ENCODE results near the gene PDZD2.

PDZD2 gene

DNA sequence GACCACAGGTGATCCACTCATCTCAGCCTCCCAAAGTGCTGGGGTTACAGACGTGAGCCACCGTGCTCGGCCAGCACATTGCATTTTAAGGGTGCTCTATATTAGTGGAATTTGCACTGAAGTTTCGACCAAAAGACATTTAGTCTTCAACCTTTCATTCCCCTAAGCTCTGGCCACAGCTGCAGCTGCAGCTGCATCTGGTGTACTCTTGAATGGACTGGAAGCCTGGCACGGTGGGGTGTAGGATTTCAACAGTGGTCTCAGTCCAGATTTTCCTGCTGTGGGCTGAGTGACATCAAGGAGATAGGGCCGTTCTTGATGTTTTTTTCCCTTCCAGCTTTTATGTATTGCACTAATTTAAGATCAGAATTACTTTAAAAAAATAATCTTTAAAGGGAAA, 255.2 kb downstream of the PDZD2 start:
- no peak for DNase-seq (ENCODE audit: low spot score)
- no peak overlapping the region for H3K4me3 ChIP-seq
- no peak overlapping the region for H3K27ac ChIP-seq
- TF ChIP-seq, protein P1, sequence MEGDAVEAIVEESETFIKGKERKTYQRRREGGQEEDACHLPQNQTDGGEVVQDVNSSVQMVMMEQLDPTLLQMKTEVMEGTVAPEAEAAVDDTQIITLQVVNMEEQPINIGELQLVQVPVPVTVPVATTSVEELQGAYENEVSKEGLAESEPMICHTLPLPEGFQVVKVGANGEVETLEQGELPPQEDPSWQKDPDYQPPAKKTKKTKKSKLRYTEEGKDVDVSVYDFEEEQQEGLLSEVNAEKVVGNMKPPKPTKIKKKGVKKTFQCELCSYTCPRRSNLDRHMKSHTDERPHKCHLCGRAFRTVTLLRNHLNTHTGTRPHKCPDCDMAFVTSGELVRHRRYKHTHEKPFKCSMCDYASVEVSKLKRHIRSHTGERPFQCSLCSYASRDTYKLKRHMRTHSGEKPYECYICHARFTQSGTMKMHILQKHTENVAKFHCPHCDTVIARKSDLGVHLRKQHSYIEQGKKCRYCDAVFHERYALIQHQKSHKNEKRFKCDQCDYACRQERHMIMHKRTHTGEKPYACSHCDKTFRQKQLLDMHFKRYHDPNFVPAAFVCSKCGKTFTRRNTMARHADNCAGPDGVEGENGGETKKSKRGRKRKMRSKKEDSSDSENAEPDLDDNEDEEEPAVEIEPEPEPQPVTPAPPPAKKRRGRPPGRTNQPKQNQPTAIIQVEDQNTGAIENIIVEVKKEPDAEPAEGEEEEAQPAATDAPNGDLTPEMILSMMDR (IDR thresholded peaks at IDR 0.05) = no peak

DNA sequence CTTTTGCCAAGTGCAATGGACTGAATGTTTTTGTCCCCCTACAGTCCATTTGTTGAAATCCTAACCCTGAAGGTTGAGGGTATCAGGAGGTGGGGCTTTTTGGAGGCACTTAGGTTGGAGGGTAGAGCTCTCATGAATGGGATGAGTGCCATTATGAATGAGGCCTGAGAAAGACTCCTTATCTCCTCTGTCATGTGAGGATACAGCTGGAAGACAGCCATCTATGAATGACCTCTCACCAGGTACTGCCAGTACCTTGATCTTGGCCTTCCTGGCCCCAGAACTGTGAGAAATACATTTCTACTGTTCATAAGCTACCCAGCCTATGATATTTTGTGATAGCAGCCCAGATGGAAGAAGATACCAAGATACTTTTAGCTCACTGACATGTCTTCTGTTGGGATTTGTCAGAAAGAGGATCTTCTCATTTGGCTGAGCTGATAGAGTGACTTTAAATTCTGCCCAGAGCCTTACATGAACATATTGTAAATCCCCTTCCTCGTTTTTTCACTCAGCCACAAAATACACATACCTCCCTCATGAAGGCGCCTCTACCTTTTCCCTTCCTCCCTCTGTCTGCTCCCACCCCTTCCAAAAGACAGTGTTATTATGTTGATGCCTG, 256.4 kb downstream of the PDZD2 start:
- Histone ChIP-seq H3K4me3 (no peak overlapping the region), H3K27ac (no peak overlapping the region)
- no peak for DNase-seq (ENCODE audit: low spot score)
- TF ChIP-seq, protein P1 (IDR thresholded peaks at IDR 0.05) = no peak

DNA sequence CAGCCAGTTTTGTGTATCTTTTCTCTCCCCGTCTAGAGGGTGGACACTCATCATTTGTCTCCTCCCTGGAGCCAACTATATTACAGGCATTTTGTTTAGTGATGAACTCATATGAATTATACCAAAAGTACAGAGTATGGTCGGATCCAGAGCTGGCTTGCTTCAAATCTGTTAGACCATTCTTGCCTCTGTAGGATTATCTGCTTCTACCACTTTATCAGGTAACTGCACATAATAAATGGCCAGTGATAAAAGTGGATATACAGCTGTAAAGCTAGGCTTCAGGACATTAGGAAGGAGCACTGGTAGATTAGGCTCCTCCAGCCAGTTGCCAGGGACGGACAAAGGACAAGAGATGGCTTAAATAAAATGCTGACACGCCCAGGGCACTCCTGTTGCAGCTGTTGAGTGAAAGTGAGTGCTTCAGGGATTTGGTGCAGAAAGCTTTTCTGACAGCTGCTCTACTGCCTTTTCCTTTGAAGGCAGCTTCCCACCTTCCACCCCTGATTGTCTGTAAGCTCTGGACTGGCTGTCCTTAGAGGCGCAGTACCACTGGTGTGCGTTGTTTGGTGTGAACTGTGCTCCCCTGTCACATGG, 259.2 kb downstream of the PDZD2 start:
- DNase-seq (ENCODE audit: low spot score) = no peak
- TF ChIP-seq, protein P1 (IDR thresholded peaks at IDR 0.05) = no peak
- Histone ChIP-seq H3K27ac (no peak overlapping the region), H3K4me3 (no peak overlapping the region)

DNA sequence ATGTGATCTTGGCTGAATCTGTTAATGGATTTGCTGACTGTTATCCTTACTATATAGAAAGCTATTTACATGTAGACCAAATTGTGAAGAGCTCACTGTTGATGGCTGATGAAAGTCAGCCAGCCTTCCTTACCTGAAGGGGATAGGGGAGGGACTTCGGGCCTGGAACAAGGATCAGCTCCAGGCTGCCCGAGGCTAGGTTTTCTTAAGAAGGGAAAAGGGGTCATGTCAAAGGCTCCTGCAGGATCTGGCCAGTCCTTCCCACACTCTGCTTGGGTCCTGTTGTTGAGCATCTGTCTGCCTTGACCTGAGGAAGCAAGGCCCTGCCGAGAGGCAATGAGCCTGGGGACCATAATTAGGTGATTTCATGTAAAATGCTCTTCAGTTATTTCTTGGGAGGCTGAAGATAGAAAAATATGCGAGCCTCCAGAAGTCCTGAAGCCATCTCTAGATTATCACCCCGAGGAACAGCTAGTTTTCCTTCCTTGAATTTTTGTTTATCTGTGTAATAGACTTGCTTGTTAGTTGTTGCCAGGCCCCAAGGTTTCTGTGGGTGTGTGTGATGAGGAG, 261.4 kb downstream of the PDZD2 start:
- no peak for DNase-seq (ENCODE audit: low spot score)
- no peak overlapping the region for H3K27ac ChIP-seq
- TF ChIP-seq, protein P1 (IDR thresholded peaks at IDR 0.05) = no peak
- H3K4me3 ChIP-seq = no peak overlapping the region

DNA sequence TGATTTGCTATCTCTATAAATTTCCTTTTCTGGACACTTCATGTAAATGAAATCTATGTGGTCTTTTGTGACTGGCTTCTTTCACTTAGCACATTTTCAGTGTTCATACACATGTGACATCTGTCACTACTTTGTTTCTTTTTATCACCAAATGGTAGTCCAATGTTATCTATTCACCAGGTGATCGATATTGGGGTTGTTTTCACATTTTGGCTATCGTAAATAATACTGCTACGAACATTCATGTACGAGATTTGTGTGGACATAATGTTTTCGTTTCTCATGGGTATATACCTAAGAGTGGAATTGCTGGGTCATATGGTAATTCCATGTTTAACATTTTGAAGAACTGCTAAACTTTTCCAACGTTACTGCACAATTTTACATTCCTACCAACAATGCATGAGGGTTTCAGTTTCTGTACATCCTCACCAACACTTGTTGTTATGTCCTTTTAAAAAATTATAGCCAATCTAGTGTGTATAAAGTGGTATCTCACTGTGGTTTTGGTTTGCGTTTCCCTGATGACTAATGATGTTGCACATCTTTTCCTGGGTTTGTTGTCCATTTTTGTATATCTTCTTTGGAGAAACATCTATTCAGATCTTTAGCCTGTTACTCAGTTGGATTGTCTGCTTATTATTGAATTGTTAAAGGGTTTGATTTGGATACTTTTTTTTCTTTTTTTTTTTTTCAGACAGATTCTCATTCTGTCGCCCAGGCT, 263.0 kb downstream of the PDZD2 start:
- Histone ChIP-seq H3K4me3 (no peak overlapping the region), H3K27ac (no peak overlapping the region)
- TF ChIP-seq, protein P1 (IDR thresholded peaks at IDR 0.05) = no peak
- no peak for DNase-seq (ENCODE audit: low spot score)

DNA sequence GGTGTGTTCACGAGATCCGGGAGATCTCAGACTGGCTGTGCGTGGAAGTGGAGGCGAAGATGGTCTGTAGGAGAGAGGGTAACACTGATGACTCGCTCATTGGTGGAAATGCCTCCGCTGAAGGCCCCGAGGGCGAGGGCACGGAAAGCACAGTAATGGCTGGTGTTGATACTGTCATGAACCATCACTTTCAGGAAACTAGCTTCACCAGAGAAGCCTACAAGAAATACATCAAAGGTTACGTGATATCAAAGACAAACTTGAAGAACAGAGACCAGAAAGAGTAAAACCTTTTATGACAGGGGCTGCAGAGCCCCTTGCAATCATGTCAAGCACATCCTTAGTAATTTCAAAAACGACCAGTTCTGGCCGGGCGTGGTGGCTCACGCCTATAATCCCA, 269.5 kb downstream of the PDZD2 start:
- no peak for DNase-seq (ENCODE audit: low spot score)
- no peak overlapping the region for H3K4me3 ChIP-seq
- H3K27ac ChIP-seq = no peak overlapping the region
- TF ChIP-seq, protein P1 (IDR thresholded peaks at IDR 0.05) = no peak
